K562 (cell line): Measurements from ENCODE around the gene RUNX1. TPM values are rescaled to one million over a fixed set of nuclear protein-coding genes. Genes with fewer than 3 reads are reported as not detected.

ENCODE experiments used
- ATAC-seq: fragments of 200-7000 bp; cut with Tn5 transposase; 3 replicates; pipeline ENCODE4 v1.9.1; 2020; ENCODE audit warnings: moderate library complexity
- BruUV-seq: library from RNA; stranded (reverse); fragments of 400-500 nt; replicated peaks from 2 replicates; lab custom pipeline; 2021; lab: Mats Ljungman, UMichigan
- CTCF ChIA-PET: fragments of 300-600 bp; formaldehyde crosslinking; extraction: SDS; loops from one replicate; lab custom pipeline; 2021; ENCODE audit warnings: low intra/inter-chr PET ratio; lab: Yijun Ruan, JAX
- POLR2A ChIA-PET: fragments of 300-600, 350-650 bp; sonication (Branson Sonifier 250); formaldehyde crosslinking; extraction: SDS; loops from one replicate; lab custom pipeline; 2021; ENCODE audit warnings: antibody characterized with exemption, inconsistent platforms; lab: Yijun Ruan, JAX
- DNase-seq, 4 experiments: peaks; one replicate each; pipeline versions ENCODE4 v3.0.0 to v3.0.0-alpha.2; 2011 to 2018; ENCODE audit warnings: low spot score in 3 of 4, mixed read lengths in 3 of 4; ENCODE audit errors: extremely low read depth in 1 of 4
- FAIRE-seq: peaks from 2 replicates; lab custom pipeline; 2011; peaks lifted over from hg19 to GRCh38; lab: Jason Lieb, UNC
- H2AFZ ChIP-seq: 2 replicates; pipeline ENCODE4 v1.6.0; 2011; ENCODE audit warnings: low read depth, low read length, control low read depth, inconsistent platforms
- H3K27ac ChIP-seq: fragments of 200-600 bp; 3 replicates; pipeline ENCODE4 v1.8.0; 2011; ENCODE audit warnings: low read depth, mild to moderate bottlenecking, control low read depth, inconsistent platforms, low read length, moderate library complexity, mixed read lengths; ENCODE audit errors: extremely low read depth
- H3K27me3 ChIP-seq, 2 experiments: fragments of 300-600 bp in 1 of 2; 2 replicates in 1 of 2; 3 replicates in 1 of 2; pipeline versions ENCODE4 v1.6.0 to v1.8.0; 2011; ENCODE audit warnings: inconsistent platforms in 2 of 2, low read length in 2 of 2, mild to moderate bottlenecking in 1 of 2, mixed read lengths in 1 of 2, moderate library complexity in 1 of 2; ENCODE audit not compliant: control insufficient read depth in 2 of 2, insufficient read depth in 2 of 2
- H3K36me3 ChIP-seq: fragments of 300-600 bp; 3 replicates; pipeline ENCODE4 v1.8.0; 2011; ENCODE audit warnings: mild to moderate bottlenecking, low read length, inconsistent platforms; ENCODE audit not compliant: control insufficient read depth, insufficient read depth
- H3K4me1 ChIP-seq, 2 experiments: fragments of 200-600 bp in 1 of 2; replicated peaks in 1 of 2; 2 replicates in 1 of 2; 3 replicates in 1 of 2; pipeline versions ENCODE4 v1.5.1 to v1.8.0; 2011; ENCODE audit warnings: inconsistent platforms in 2 of 2, low read length in 2 of 2, mild to moderate bottlenecking in 1 of 2, mixed read lengths in 1 of 2, moderate library complexity in 1 of 2; ENCODE audit not compliant: control insufficient read depth in 2 of 2, insufficient read depth in 2 of 2
- H3K4me2 ChIP-seq: 2 replicates; pipeline ENCODE4 v1.6.1; 2011; ENCODE audit warnings: low read length, control low read depth, inconsistent platforms, mixed read lengths; ENCODE audit not compliant: insufficient read depth
- H3K4me3 ChIP-seq: fragments of 200-600 bp; sonication (generic), shearing (Covaris generic); 2 replicates; pipeline ENCODE4 v1.5.1; 2016; ENCODE audit warnings: control low read depth, inconsistent platforms
- H3K79me2 ChIP-seq: fragments of 200-600 bp; 3 replicates; pipeline ENCODE4 v1.8.0; 2011; ENCODE audit warnings: low read length, inconsistent platforms; ENCODE audit not compliant: control insufficient read depth, insufficient read depth
- H3K9ac ChIP-seq, 2 experiments: 2 replicates each; pipeline versions ENCODE4 v1.6.0 to v1.6.1; 2011; ENCODE audit warnings: low read depth in 2 of 2, low read length in 2 of 2, control low read depth in 1 of 2, inconsistent platforms in 1 of 2, mild to moderate bottlenecking in 1 of 2, mixed read lengths in 1 of 2; ENCODE audit not compliant: insufficient read depth in 1 of 2
- H3K9me1 ChIP-seq: one replicate; pipeline ENCODE4 v1.6.0; 2011; ENCODE audit warnings: inconsistent platforms, mild to moderate bottlenecking, low read length, moderate library complexity; ENCODE audit not compliant: control insufficient read depth, insufficient read depth
- H3K9me3 ChIP-seq: replicated peaks from 2 replicates; pipeline ENCODE4 v1.5.1; 2011; ENCODE audit warnings: low read depth, low read length, inconsistent platforms; ENCODE audit not compliant: control insufficient read depth, insufficient read depth
- H4K20me1 ChIP-seq: replicated peaks from 2 replicates; pipeline ENCODE4 v1.6.1; 2011; ENCODE audit warnings: low read length, inconsistent platforms, mixed read lengths; ENCODE audit not compliant: control insufficient read depth, insufficient read depth
- C11orf30 ChIP-seq: fragments of 450-650 bp; IDR thresholded peaks from 2 replicates; pipeline ENCODE4 v1.6.1; 2016; ENCODE audit warnings: low read depth, mild to moderate bottlenecking
- FOXJ2 ChIP-seq: fragments of 200-800 bp; sonication (Bioruptor generic); IDR thresholded peaks from 2 replicates; pipeline ENCODE4 v1.6.1; 2016; ENCODE audit warnings: missing genetic modification characterization, missing compliant biosample characterization
- FOXM1 ChIP-seq, 2 experiments: fragments of 450-650 bp in 1 of 2; sonication (generic) in 1 of 2; formaldehyde crosslinking in 1 of 2; IDR thresholded peaks; 2 replicates each; pipeline versions ENCODE4 v1.6.1 to v1.9.0; 2017 to 2022; ENCODE audit warnings: low read depth in 2 of 2, mild to moderate bottlenecking in 2 of 2, missing genetic modification reagents in 1 of 2, moderate library complexity in 1 of 2
- HNRNPLL ChIP-seq: fragments of 200-400 bp; formaldehyde crosslinking; IDR thresholded peaks from 2 replicates; pipeline ENCODE4 v1.6.1; 2017; ENCODE audit warnings: low read length, low read depth, mild to moderate bottlenecking; ENCODE audit not compliant: poor library complexity, severe bottlenecking
- MAFK ChIP-seq: IDR thresholded peaks from 2 replicates; pipeline ENCODE4 v1.6.1; 2011; ENCODE audit warnings: low read length, improper control_type of control experiment
- NR4A1 ChIP-seq, 2 experiments: fragments of 250-450 bp in 1 of 2; fragments of 450-650 bp in 1 of 2; sonication (Bioruptor Pico) in 1 of 2; IDR thresholded peaks; 2 replicates each; pipeline versions ENCODE4 v1.4.0 to v1.6.1; 2016 to 2020; ENCODE audit warnings: mild to moderate bottlenecking in 2 of 2, missing compliant biosample characterization in 1 of 2, missing genetic modification characterization in 1 of 2, moderate library complexity in 1 of 2
- RBM22 ChIP-seq: fragments of 200-400 bp; formaldehyde crosslinking; IDR thresholded peaks from 2 replicates; pipeline ENCODE4 v1.6.1; 2018; ENCODE audit warnings: low read length, low read depth; ENCODE audit not compliant: poor library complexity, severe bottlenecking
- SOX6 ChIP-seq: fragments of 450-650 bp; IDR thresholded peaks from 2 replicates; pipeline ENCODE4 v1.6.1; 2014; ENCODE audit warnings: mild to moderate bottlenecking
- TCF7L2 ChIP-seq: fragments of 150-350 bp; IDR thresholded peaks from 2 replicates; pipeline ENCODE4 v1.6.1; 2016; ENCODE audit warnings: low read depth, mild to moderate bottlenecking, low read length, moderate library complexity
- THRAP3 ChIP-seq: fragments of 450-650 bp; IDR thresholded peaks from 2 replicates; pipeline ENCODE4 v1.6.1; 2016; ENCODE audit warnings: mild to moderate bottlenecking, inconsistent platforms, borderline replicate concordance
- ZNF316 ChIP-seq: fragments of 450-650 bp; IDR thresholded peaks from 2 replicates; pipeline ENCODE4 v1.6.1; 2016
- WGBS: fragments of 100-300 bp; shearing (Covaris generic); methylation state at CpG from one replicate; pipeline ENCODE4 v1.1.6; 2016; ENCODE audit warnings: low coverage, mixed read lengths; ENCODE audit not compliant: insufficient coverage; ENCODE audit errors: missing lambda C conversion rate; 5-methylcytosine and 5-hydroxymethylcytosine counted together
- in situ Hi-C: fragments of 300-500 bp; cut with MboI; formaldehyde crosslinking; loops from 4 replicates; pipeline ENCODE4 v1.15.0; 2018; ENCODE audit warnings: inconsistent platforms, mixed read lengths
- intact Hi-C: fragments of 100-400 bp; cut with micrococcal nuclease; formaldehyde crosslinking; loops from 2 replicates; pipeline ENCODE4 v1.14.2; 2022
- polyA plus RNA-seq, 8 experiments: library from polyadenylated mRNA; depleted of rRNA in 4 of 8; stranded (reverse) in 5 of 8; unstranded in 3 of 8; fragments of >200 nt; fragmentation: Nextera tagmentation in 2 of 8; fragmentation: Illumina TruSeq in 1 of 8; extraction: Ambion mirVana in 2 of 8; extraction: Trizol in 1 of 8; gene quantifications; 2 replicates each; pipeline versions ENCODE4 v1.2.1 to v1.2.3, GENCODE V29; 2011 to 2014; ENCODE audit warnings: inconsistent platforms in 1 of 8, missing spikeins in 1 of 8
- total RNA-seq, 7 experiments: library from RNA; depleted of rRNA in 6 of 7; stranded (reverse); fragments of >200 nt in 6 of 7; fragmentation: Illumina TruSeq in 2 of 7; extraction: Trizol in 2 of 7; gene quantifications; 2 replicates each; pipeline versions ENCODE4 v1.2.1 to v1.2.3, GENCODE V29; 2011 to 2021; ENCODE audit warnings: low replicate concordance in 1 of 7
- TF ChIP-seq, protein P1 (sequence below), 2 experiments: IDR thresholded peaks; 2 replicates each; pipeline ENCODE4 v1.6.1; 2011; ENCODE audit warnings: borderline replicate concordance in 1 of 2, control low read depth in 1 of 2, low read depth in 1 of 2, low read length in 1 of 2, mild to moderate bottlenecking in 1 of 2, mixed read lengths in 1 of 2, moderate library complexity in 1 of 2; ENCODE audit not compliant: insufficient read depth in 1 of 2, insufficient read length in 1 of 2, poor library complexity in 1 of 2, severe bottlenecking in 1 of 2; ENCODE audit errors: extremely low read depth in 1 of 2

The RUNX1 gene
- total and polyA plus RNA-seq, 9 of the 15 experiments (the other 6 are each of a cell fraction or from before 2014, with no cell fraction given), result 2.2 to 68.6 (median 17.8) TPM

DNA sequence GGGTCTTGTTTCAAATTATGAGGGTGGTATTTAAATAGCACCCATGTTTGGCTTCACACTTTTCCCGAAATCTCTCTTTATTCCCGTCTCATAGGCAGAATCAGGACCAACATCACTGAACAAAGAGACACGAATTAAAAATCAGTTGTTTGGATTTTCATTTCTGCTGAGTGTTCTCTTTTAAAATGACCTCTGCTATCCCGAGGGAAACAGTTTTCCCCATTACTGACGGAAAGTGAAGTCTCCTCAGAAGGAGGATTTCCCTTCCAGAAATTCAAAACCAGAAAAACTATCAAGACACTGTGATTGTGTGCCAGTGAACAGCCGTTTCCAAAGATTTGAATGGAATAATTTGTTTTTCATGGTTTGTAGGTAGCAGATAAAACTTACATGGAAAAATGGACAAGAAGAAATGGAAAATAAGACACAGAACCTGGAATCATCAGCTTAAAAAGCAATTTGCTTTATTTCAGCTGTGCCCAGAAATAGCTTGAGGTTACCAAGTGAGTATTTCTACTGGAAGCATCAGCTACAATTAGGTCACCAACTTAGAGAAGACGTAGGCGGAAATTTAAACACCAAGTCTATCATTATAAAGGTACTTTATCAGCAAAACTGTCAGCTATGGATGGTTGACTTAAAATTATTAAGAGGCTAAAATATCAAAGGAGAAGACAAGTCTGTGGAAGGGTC is 68.5 kb downstream of the RUNX1 start:
- BruUV-seq, result no TSS peak
- Histone ChIP-seq H3K36me3 (no peaks in the 10 kb centered on the region), H3K9me3 (no peaks in the 10 kb centered on the region), H3K4me2 (no peak overlapping the region), H3K9ac (no peak overlapping the region), H3K4me1 (peaks cover 0 to 19% of the 10 kb centered on the region in 2 experiments; a peak in 4 of 5 replicates)
- no peak for DNase-seq
- intact Hi-C loops, result no loop called here
- ATAC-seq, result no peak
- in situ Hi-C loops, result loop anchor here (10.0 kb wide), 1 partner anchor 864 kb away; no protein-coding TSS in a partner anchor
- TF ChIP-seq ZNF316 (peak; percentile 71), C11orf30 (peak; percentile 16; the same call in 1 of the 2 replicates), SOX6 (no peak), FOXM1 (IDR thresholded peaks at IDR 0.05; ENCODE audit: low read depth) (no peak), FOXM1 (CRISPR knock-in tag; IDR thresholded peaks at IDR 0.05; ENCODE audit: low read depth) (no peak), RBM22 (no peak)
- TF ChIP-seq, all 486 proteins: peak for 2
- H3K79me2 ChIP-seq, result no peaks in the 10 kb centered on the region
- no peak overlapping the region for H2AFZ ChIP-seq
- no peak overlapping the region for H3K27ac ChIP-seq
- ChIA-PET POLR2A (interaction anchor here (0.9 to 1.5 kb wide), 3 partner anchors 9 to 220 kb away, joined by 3 to 6 read pairs (median 4); no protein-coding TSS in a partner anchor), CTCF (no interaction called here)
- FAIRE-seq, result peak; percentile 19
- H3K4me3 ChIP-seq, result no peak overlapping the region
- no peaks in the 10 kb centered on the region for H3K27me3 ChIP-seq
- 71% methylated on average over 8 of the region's 8 CpGs for WGBS
- H3K9me1 ChIP-seq, result no peaks in the 10 kb centered on the region
- no peaks in the 10 kb centered on the region for H4K20me1 ChIP-seq

DNA sequence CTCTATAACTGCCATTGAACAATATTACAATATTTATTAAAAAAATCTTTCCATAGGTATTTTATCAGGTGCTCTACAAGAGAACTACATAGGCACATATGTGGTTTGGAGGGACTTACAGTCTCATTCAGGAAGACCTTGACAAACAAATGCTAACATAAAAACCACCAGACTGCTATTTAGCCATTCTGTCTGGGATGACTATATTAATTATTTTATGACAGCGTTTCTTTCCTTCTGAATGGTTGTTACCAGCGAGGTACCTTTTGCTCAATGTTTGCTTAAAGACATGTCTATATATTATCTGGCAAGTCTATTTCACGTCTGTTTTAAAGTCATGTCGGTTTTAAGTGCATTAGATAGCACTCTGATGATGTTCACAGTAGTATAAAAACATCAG is 69.7 kb downstream of the RUNX1 start:
- H3K27me3 ChIP-seq, result no peaks in the 10 kb centered on the region
- DNase-seq (no peak), ATAC-seq (no peak), FAIRE-seq (no peak)
- POLR2A ChIA-PET, result no interaction called here
- no peak overlapping the region for H3K4me3 ChIP-seq
- no peaks in the 10 kb centered on the region for H3K9me3 ChIP-seq
- in situ Hi-C loops (no loop called here), intact Hi-C loops (no loop called here)
- H3K27ac ChIP-seq, result no peak overlapping the region
- H3K4me2 ChIP-seq, result no peak overlapping the region
- H3K9ac ChIP-seq, result no peak overlapping the region
- H2AFZ ChIP-seq, result no peak overlapping the region
- H3K79me2 ChIP-seq, result no peaks in the 10 kb centered on the region
- no TSS peak for BruUV-seq
- H4K20me1 ChIP-seq, result no peaks in the 10 kb centered on the region
- H3K36me3 ChIP-seq, result no peaks in the 10 kb centered on the region
- WGBS, result 58% methylated on average over 4 of the region's 4 CpGs
- no peaks in the 10 kb centered on the region for H3K9me1 ChIP-seq
- peaks cover 0 to 18% of the 10 kb centered on the region in 2 experiments; a peak in 4 of 5 replicates for H3K4me1 ChIP-seq
- CTCF ChIA-PET, result no interaction called here
- TF ChIP-seq HNRNPLL, result no peak
- no peak for TF ChIP-seq THRAP3
- TF ChIP-seq NR4A1 (CRISPR knock-in tag; IDR thresholded peaks at IDR 0.05), result no peak
- no peak for TF ChIP-seq NR4A1 (tag; IDR thresholded peaks at IDR 0.05)
- no peak for TF ChIP-seq FOXJ2 (tag)
- TF ChIP-seq TCF7L2, result no peak
- TF ChIP-seq, protein P1, sequence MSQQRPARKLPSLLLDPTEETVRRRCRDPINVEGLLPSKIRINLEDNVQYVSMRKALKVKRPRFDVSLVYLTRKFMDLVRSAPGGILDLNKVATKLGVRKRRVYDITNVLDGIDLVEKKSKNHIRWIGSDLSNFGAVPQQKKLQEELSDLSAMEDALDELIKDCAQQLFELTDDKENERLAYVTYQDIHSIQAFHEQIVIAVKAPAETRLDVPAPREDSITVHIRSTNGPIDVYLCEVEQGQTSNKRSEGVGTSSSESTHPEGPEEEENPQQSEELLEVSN (IDR thresholded peaks at IDR 0.05; ENCODE audit: borderline replicate concordance in 1 of 2, extremely low read depth in 1 of 2, insufficient read depth in 1 of 2, insufficient read length in 1 of 2, low read depth in 1 of 2, low read length in 1 of 2, poor library complexity in 1 of 2, severe bottlenecking in 1 of 2), result no peak
- no peak for TF ChIP-seq MAFK
